Stomach (tissue), 4 donors: ENCODE results near the gene TRIM9.

Experiments
- EP300 ChIP-seq: sonication (generic); formaldehyde crosslinking; IDR thresholded peaks from one replicate; pipeline ENCODE4 v1.6.1; 2017; ENCODE audit warnings: antibody characterized with exemption
- POLR2A ChIP-seq, 4 donors: fragments of 450-650 bp; IDR thresholded peaks; one replicate each; pipeline ENCODE4 v1.6.1; 2016; ENCODE audit warnings: antibody characterized with exemption in 4 of 4, control low read depth in 2 of 4, mild to moderate bottlenecking in 1 of 4, moderate library complexity in 1 of 4
- POLR2AphosphoS5 ChIP-seq, 3 donors: sonication (generic); formaldehyde crosslinking; IDR thresholded peaks; one replicate each; pipeline ENCODE4 v1.6.1; 2016; ENCODE audit warnings: antibody characterized with exemption in 3 of 3
- TF ChIP-seq, protein P1 (sequence below), 7 experiments: fragments of 450-650 bp in 4 of 7; fragments of 200-600 bp in 3 of 7; sonication (generic) in 3 of 7; IDR thresholded peaks; one replicate each; pipeline ENCODE4 v1.5.1; 2016 to 2019; ENCODE audit warnings: antibody characterized with exemption in 7 of 7, control low read depth in 2 of 7, mild to moderate bottlenecking in 1 of 7

DNA sequence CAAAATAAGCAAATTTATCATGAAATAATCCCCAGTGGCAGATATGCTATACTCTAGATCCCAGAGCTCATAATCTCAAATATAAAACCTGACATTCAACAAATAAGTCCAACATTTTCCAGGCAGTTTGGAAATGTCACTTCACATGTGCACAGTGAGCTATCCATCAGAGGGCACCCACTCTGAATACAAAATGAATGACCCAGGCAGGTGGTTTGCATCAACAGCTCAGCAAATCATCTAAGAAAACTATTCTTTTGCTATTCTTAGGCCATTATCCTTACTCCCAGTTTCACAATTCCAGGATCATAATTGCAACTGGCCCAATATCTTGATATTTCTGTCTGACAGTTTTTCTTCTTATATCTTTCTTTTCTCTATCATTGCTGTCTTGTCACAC lies 38.5 kb downstream of the TRIM9 start:
- TF ChIP-seq POLR2AphosphoS5 (IDR thresholded peaks at IDR 0.05) = no peak
- TF ChIP-seq EP300 = no peak
- TF ChIP-seq, protein P1, sequence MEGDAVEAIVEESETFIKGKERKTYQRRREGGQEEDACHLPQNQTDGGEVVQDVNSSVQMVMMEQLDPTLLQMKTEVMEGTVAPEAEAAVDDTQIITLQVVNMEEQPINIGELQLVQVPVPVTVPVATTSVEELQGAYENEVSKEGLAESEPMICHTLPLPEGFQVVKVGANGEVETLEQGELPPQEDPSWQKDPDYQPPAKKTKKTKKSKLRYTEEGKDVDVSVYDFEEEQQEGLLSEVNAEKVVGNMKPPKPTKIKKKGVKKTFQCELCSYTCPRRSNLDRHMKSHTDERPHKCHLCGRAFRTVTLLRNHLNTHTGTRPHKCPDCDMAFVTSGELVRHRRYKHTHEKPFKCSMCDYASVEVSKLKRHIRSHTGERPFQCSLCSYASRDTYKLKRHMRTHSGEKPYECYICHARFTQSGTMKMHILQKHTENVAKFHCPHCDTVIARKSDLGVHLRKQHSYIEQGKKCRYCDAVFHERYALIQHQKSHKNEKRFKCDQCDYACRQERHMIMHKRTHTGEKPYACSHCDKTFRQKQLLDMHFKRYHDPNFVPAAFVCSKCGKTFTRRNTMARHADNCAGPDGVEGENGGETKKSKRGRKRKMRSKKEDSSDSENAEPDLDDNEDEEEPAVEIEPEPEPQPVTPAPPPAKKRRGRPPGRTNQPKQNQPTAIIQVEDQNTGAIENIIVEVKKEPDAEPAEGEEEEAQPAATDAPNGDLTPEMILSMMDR (IDR thresholded peaks at IDR 0.05) = no peak
- no peak for TF ChIP-seq POLR2A (IDR thresholded peaks at IDR 0.05)
